UCSD-AML1 (cell line): ENCODE measurements around the gene TAF15.

Experiments used
- DNase-seq: peaks from one replicate; lab custom pipeline; 2025; ENCODE audit not compliant: unreplicated experiment; lab: John Stamatoyannopoulos, UW

TAF15 gene

GRCh38 chr17:35786941-35787432, 22.3 kb upstream of the TAF15 start:
- DNase-seq = no peak

DNA sequence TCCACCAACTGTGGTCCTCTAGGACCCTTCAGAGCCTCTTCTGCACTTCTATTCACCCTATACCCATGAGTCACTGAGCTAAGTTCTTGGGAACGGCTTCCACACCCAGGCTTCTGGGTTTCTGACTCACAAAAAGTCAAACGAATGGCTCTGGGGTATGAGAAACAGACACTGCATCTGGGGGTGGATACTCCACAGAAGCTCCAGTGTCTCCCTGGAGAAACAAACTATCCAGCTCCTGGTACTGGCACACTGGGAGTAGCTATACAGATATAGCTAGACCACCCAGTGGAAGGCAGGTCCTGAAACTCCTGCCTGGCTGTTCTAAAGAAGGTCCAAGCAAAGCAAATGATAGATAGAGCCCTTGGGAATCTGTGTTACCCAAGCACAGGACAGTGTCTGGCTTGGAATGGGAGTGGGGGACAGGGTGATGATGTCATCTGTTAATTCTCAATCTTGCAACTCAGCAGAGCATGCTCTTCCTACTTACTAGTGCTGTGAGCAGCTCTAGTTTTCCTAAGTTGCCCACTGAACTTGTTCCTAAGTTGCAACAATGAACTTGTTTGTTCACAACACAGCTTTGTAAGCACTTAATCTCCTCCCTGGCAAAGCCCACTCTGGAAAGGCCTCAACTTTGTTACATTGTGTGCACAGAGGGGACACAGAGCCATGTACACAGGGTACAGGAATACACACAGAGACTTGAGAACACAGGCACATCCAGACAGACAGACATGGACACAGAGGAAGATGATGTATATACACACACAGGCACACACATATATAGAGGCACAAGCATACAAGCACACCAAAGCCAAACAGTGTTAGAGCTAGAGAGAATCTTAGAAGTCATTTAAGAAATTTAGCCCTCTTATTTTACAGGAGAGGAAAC, 20.6 kb upstream of the TAF15 start:
- no peak for DNase-seq

DNA sequence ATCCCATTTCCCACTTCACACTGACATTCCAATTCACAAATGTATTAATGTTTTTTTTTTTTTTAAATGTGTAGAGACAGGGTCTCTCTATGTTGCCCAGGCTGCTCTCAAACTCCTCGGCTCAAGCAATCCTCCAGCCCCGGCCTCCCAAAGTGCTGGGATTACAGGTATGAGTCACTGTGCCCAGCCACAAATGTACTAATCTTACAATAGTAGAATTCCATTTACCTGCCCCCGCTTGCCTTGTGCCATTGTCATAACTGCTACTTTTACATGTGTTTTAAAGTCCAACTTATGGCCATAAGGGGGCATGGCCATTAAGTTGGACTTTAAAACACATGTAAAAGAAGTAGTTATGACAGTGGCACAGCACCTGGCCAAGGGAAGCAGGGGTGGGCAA, 18.4 kb upstream of the TAF15 start:
- no peak for DNase-seq

- no peak for DNase-seq
Observed at GRCh38 chr17:35791681-35792350, 17.5 kb upstream of the TAF15 start.

DNA sequence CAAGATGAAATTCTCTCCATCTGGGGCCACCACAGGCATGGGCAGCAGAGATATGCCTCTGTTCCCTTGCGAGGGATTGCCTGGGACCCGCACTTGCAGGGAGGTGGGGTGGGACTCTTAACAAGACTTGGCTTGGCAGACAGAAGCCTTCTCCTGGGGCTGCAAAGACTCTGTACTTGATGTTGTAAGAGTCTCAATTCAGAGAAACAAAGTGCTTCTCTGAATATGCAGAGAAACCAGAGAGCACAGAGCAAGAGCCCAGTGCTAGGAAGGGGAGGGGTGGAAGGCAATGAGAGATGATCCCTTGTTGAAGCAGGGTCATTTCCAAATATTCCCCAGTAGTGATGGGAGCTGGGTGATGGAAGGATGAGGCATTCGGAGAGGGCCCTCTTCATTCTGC, 16.0 kb upstream of the TAF15 start:
- DNase-seq = no peak

DNA sequence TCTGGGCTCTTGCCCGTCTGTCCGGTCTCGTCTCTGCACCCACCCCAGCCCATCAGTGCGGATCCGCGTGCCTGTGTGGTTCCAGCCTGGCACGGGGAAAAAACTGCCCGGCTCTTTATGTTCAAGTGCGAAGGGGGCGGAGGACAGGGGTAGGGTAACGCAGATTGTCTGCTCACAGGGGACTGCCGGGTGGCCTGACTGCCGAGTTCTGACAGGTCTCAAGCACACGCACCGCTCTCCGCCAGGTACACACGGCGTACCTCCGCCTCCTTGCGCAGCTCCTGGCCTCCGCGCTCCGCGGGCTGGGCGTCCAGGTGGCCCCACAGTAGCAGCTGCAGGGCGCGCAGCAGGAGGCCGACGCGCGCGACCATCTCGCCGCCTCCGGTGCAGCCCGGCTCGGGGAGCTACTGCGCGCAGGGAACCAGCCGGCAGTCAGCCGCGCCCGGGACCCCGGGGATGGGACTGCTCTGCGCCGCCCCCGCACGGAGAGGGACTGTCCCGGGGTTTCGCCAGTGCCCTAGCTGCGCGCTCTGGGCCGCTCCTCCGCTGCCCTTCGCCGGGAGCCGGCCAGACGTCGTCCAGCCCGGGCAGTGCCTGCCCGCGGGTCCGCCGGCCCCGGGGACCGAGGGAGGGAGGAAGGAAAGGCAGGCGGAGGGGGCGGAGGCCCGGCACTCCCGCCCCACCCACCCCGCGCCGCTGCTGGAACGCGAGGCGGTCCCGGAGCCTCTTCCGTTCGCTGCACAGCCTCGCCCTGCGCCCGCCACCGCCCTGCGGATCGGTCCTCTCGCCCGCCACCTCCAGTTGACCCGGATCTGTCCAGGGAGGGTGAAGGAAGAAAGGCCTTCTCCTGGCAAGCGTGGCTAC, 14.0 kb upstream of the TAF15 start, which contains the start of gene MMP28:
TSS of gene MMP28 (minus strand) at position 635 of the 864 bp plus-strand sequence. CDS start at position 371, 264 bp downstream.
- DNase-seq = peak; percentile 63

DNA sequence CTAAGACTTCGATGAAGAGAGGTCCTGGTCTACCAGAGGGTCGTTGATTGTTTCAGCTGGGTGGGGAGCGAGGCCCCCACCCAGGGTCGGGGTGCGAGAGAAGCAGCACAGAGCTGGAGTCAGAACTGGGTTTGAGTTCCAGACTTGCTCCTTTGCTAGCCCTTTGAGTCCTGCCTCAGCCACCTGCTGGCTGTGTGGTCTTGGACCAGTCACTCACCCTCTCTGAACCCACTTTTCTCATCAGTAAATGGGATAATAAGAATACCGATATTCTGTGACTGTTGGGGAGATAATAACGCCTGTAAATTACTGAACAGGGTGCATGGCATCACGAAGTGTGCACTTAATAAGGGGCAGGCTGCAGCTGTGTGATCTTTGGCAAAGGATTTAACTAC, 13.4 kb upstream of the TAF15 start:
- no peak for DNase-seq

- no peak for DNase-seq
Observed at GRCh38 chr17:35796942-35797341, 12.3 kb upstream of the TAF15 start.

- DNase-seq = no peak
Observed at GRCh38 chr17:35797370-35797769, 11.9 kb upstream of the TAF15 start.

GRCh38 chr17:35797918-35798317, 11.4 kb upstream of the TAF15 start:
- no peak for DNase-seq

GRCh38 chr17:35799942-35800341, 9.3 kb upstream of the TAF15 start:
- no peak for DNase-seq

DNA sequence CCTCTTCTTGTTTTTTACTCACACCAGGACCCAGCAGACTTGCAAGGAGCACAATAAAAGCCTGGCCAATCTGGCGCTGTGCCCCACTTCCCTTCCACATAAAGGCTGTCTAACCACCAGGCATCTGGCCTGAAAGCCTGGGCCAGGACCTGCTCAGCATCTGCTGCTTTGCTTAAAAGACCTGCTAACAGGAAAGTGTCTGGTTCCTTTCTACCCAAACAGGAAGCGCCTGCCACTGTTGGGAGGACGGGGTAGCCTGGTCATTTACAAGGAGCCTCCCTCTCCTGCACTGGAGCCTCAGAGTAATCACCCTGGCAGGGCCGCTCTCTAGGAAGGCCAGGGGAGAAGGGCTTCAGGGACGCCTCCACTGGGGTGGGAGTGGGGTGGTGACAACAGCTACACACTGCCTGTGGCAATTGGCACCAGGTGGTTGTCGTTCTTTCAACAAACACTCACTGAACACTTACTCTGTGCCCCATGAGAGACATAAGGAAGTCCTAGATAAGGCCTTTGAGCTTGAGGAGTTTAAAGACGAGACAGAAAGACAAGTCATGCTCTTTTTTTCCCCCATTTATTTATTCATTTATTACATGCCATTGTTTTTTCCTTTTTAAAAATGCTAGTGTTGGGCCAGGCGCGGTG, 7.6 kb upstream of the TAF15 start:
- DNase-seq = peak; percentile 89

GRCh38 chr17:35804658-35805192, 4.6 kb upstream of the TAF15 start:
- no peak for DNase-seq

GRCh38 chr17:35807371-35808144, 1.7 kb upstream of the TAF15 start:
- no peak for DNase-seq

DNA sequence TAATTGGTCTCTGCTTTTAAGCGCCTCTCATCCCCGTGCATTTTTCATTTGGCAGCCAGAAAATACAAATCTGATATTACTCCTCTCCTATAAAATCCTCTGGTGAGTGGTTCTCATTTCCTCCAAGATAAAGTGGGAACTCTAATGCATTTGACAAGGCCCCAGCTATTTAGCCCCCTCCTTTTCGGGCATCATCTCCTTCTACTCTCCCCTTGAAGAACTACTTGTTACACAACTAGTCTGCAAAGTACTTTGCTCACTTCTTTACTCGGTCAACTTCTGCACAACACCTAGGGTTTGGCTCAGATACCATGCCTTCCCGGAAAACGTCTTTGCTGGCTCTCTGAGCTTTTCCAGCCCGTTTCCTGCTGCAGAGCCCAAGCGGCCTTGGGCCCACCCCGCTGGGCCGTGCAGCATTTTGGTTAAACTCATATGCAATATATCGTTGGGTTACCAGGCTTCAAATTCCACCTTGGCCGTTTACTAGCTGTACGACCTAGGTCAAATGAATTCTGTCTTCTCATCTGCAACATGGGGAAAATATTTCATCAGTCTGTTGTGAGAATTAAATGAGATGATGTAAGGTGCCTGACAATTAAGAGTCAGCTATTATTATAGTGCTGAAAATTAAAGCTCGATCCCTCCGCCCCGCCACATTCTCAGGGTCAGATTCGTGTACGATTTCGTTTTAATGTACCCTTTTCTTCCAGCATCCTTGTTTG, 883 bp upstream of the TAF15 start:
- peak; percentile 56 for DNase-seq

DNA sequence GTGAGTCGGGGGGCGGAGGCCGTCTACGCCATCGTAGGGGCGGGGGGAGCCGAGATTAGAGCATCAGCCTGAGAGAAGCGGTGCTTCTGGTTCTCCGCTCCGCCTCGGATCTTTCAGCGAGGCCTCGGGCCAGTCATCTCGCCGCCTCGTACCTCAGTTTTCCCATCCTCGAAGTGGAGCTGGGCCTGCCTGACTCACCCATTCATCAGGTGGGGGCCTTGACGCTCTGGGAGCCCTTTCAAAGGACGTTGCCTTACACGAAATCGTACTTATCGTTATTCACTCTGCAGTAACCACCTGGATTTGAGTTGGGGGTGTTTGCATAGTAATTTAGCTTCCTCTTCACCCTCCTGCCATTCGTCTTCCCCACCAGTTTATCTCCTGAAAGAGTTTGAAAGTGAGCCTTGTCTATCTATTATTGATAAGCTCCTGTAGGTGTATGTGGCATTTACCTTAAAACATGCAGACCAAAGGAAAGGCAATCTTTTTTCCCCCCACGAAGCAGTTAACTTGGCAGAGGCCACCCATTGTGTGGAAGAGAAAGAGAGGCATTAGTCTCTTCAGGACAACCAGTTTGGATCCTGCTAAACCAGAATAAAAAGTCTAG, 674 bp downstream of the TAF15 start:
- no peak for DNase-seq

DNA sequence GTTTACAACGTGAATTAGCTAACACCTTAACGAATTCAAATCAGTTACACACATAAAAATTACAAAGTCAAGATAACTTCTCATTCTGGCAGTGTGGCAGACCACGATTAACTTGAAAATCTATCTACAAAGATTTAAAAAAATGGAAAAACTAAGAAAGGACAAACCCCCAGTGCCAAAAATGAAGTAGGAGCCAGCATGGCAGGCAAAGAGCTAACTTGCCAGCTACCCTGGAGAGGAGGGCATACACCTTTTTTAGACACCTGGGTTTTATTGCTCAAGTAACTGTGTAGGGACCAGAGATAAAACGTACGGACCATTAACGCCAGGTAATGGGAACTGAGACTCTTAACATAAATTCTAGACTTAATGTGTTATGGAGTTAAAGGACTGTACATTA, 2.5 kb downstream of the TAF15 start:
- DNase-seq = no peak

DNA sequence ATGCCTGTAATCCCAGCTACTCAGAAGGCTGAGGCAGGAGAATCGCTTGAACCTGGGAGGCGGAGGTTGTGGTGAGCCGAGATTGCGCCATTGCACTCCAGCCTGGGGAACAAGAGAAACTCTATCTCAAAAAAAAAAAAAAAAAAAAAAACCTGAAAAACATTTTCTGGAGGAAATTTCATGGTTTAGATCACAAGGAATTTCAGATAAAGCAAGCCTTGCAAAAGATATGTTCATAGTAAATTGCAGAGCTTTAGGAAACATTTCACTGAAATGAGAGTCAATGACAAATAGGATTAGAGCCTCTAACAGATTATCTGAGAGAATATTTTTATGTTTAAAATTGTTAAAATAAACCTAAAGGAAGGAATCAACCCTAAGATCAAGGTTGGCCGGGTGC, 3.2 kb downstream of the TAF15 start:
- no peak for DNase-seq

DNA sequence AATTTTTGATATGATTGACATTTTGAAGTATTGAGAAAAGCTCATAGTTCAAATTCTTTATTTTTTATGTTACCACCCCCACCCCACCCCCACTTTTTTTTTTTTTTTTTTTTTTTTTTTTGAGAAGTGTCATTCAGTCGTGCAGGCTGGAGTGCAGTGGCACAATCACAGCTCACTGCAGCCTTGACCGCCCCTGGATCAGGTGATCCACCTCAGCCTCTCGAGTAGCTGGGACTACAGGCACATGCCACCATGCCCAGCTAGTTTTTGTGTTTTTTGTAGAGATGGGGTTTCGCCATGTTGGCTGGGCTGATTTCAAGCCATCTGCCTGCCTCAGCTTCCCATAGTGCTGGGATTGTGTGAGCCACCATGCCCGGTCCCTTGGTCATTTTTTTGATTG, 7.4 kb downstream of the TAF15 start:
- DNase-seq = no peak
